Nucleus accumbens (tissue), 56 donors: ENCODE measurements around the gene RBPJ.

ENCODE experiments used
- DNase-seq, 56 donors: peaks; one replicate each; lab custom pipeline; 2025; lab: John Stamatoyannopoulos, UW

RBPJ gene

GRCh38 chr4:26478330-26478729, 157.5 kb downstream of the RBPJ start:
- DNase-seq, result no peak

GRCh38 chr4:26482508-26483462, 162.0 kb downstream of the RBPJ start:
- DNase-seq, result no peak

GRCh38 chr4:26484032-26484515, 163.3 kb downstream of the RBPJ start:
- DNase-seq, result no peak

- DNase-seq, result no peak
These were observed 163.7 kb downstream of the RBPJ start for GRCh38 chr4:26484516-26484915.
